Stimulated activated CD8-positive, alpha-beta memory T cell treated with anti-CD3 and anti-CD28 coated beads, Interleukin-2, amount 100 ng/mL, for 48 hours (primary cell): Measurements from ENCODE around the gene TSHZ2.

Source experiments
- DNase-seq, 2 donors: peaks; one replicate each; pipeline ENCODE4 v3.0.0-alpha.2; 2020; ENCODE audit warnings: low read depth in 2 of 2

Gene TSHZ2

GRCh38 chr20:53243152-53243551 lies 271.0 kb downstream of the TSHZ2 start:
- no peak for DNase-seq

DNA sequence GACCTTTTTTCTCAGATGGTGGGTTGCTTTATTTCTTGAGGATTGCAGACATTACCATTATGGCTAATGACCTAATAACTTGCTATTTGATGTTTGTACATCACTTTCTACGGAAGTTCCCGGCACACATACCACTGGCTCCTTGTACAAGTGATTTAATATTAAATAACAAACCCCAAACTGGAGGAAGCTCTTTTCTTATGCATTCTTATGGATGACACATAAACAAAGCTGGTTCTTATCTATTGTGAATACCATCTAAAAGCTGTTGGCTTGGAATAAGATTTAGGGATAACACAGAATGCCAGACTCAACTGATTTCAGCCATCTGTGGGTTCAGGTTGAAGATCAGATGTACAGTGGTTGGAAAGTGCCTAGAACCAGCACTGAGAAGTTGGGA lies 272.6 kb downstream of the TSHZ2 start:
- no peak for DNase-seq

- no peak for DNase-seq
These were observed 273.4 kb downstream of the TSHZ2 start for GRCh38 chr20:53245574-53245973.

DNA sequence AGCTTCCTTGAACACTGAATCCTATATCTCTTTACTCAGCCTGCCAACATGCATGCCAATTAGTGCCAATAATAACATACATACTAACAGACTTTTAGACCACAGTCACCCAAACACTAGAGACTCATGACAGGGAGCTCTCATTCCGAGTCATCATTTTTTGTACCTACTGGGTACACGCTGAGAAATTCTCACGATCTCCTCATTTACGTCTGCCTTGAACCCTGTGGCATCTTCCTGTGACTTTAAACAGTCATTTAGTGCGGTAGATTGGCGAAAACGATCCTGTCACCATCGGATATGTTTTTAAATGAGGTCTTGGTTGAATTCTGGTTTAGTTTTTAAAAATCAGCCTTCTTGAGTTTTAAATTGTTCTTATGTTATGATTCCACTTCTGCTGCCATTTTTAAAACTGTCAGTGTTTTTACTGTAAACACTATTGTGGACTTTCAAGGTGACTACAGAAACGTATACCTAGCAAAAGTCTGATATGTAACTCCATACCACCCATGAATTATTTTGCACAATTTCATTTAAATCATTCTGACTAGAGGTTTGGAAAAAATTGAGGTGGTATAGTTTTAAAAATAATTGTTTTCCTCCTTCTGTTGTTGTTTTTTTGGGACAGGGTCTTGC lies 275.4 kb downstream of the TSHZ2 start:
- no peak for DNase-seq

DNA sequence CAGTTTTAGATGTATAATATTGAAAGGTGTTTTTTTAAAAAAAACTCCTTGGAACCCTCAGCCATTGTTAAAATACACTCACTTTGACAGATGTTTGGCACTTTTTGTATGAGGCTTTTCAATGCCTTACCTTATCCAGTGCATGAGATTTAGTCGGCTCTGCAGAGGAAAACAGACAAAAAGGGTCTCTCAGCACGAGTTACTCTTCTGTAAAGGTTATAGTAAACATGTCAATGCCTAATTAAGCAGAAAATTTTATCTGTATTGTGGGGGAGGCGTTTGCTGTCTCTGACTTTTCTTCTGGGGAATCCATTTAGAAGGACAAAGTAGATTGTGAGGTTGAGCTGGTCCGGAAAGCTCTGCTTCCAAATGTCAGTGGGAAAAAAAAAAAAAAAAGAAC lies 278.3 kb downstream of the TSHZ2 start:
- no peak for DNase-seq

DNA sequence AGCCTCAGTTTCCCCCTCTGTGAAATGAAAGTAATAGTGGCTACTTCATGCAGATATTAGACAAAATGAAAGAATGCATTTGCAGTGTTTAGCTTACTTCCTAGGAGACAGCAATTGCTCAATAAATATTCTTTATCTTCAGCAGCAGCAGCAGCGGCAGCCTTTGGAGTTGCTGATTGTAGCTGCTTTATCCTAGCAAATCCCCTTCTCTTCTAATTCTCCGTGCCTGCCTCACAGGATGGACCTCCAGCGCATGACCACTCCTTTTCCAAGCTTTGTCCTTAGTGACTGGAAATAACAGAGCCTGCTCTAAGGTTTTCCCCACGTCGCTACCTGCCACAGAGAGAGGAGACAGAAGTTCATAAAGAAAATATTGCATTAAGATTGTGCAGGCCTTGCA lies 279.8 kb downstream of the TSHZ2 start:
- DNase-seq = no peak

GRCh38 chr20:53253668-53254067 lies 281.5 kb downstream of the TSHZ2 start:
- no peak for DNase-seq

GRCh38 chr20:53255102-53255710 lies 283.0 kb downstream of the TSHZ2 start:
- peak in 1 of 2 donors; percentile 12 for DNase-seq

- no peak for DNase-seq
These were observed 286.6 kb downstream of the TSHZ2 start for GRCh38 chr20:53258741-53259140.

GRCh38 chr20:53260168-53260567 lies 288.0 kb downstream of the TSHZ2 start:
- DNase-seq = no peak

GRCh38 chr20:53260591-53260990 lies 288.4 kb downstream of the TSHZ2 start:
- no peak for DNase-seq

- DNase-seq = no peak
These were observed 290.2 kb downstream of the TSHZ2 start for GRCh38 chr20:53262365-53262764.

DNA sequence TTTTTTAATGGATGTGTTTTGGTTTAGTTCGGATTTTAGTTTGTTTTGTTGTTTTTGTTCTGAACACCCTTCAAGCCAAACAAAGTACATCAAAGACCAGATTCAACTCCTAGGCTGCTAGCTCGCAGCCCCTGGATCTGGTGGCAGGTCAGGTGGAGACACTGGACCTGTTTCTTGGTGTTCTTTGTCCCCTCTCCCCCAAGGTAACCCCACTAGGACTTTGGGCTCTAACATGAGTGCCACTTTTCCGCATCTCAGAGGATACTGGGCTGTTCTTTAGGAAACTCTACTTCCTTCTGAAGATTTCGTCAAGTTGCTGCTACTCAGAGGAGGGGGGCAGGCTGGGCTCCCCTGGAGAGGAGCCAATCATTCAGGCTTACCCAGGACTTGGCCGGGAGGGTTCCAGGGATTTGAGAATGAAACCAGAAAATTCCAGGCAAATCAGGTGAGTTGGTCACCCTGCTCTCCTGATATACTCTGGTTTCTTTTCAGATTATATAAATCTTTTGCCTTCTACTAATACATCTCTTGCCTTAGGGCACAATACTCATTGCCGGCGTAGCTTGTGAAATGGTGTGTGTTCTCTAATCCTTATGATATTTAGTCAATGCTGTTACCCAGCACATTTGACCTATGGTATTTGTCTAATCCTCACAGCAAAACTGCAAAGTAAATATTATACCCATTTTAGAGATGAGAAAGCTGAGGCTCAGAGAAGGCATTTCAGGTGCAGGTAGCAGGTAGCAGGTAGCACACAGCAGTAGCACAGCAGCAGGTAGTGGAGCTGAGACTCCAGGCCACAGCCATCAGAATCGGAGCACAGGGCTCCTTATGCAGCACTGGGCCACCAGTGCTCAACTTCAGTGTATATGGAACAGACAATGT lies 291.6 kb downstream of the TSHZ2 start:
- DNase-seq = no peak

GRCh38 chr20:53264604-53265003 lies 292.4 kb downstream of the TSHZ2 start:
- no peak for DNase-seq

GRCh38 chr20:53265304-53265875 lies 293.2 kb downstream of the TSHZ2 start:
- DNase-seq = no peak

GRCh38 chr20:53269380-53269779 lies 297.2 kb downstream of the TSHZ2 start:
- DNase-seq = no peak

DNA sequence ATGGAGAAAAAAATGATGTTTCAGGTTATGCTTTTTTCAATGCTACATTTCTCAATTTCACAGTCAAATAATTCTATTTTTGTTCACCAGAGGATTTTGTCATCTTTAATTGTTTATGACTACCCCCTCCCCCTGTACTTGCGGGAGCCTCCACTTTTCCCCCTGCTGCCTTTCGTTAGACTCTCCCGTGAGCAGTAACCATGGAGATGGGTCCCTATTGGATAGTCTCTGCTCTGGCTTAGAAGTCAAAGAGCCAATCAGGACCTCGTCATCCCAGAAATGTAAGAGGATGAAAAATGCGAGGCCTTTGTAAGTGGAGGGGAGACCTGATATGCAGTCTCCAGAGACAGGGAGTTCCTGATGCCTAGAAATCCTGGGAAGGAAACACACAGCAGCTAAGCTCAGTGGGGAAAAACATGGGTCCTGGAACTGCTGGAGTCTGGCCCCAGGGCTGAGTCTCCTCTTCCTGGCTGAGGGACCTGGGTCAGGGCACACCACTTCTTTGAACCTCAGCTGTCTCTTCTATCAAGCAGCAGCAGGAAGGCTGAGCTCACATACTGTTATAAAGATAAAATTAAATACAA lies 298.7 kb downstream of the TSHZ2 start:
- no peak for DNase-seq

- DNase-seq = no peak
These were observed 302.2 kb downstream of the TSHZ2 start for GRCh38 chr20:53274365-53274764.

DNA sequence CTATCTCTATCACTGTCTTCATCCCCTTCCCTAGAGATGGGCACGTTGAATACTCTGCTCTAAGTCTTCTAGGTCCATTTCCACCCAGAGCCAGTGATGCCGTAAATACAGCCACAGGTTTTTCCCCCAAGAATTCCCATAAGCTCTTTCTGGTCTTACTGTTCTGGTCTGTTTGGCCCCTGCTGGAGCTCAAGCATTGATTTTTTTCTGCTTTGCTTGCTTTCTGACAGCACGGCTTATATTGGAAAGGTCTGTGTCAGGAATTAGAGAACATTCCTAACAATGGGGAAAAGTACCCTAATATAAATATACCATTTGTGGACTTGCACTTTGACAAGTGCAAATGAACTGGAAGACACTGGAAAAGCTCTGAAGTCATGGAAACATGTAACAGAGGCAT lies 302.6 kb downstream of the TSHZ2 start:
- no peak for DNase-seq

DNA sequence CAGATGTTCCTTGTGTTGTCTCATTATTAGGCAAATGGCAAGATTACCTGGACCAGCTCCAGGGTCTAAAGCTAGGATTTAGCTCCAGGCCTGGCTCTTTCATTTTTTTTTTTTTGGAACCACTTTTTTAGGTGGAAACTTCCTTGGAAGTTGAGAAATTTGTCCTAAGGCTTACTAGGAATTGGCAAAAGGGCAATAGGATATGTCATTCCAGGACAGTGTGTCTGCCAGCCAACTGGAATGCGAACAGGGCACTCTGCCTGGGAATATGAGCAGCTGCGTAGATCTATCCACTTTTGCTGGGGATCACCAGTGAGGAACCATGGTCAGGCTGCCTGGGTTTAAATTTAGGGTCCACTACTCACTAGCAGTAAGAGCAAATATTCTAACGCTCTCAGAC lies 304.0 kb downstream of the TSHZ2 start:
- no peak for DNase-seq

- DNase-seq = no peak
These were observed 306.4 kb downstream of the TSHZ2 start for GRCh38 chr20:53278555-53278954.

GRCh38 chr20:53279735-53280134 lies 307.6 kb downstream of the TSHZ2 start:
- no peak for DNase-seq
